ENCODE data around the gene CSKMT.
"Not testable (repeated sequence)": the region's sequence is repeated elsewhere in the genome, so short reads cannot be mapped to it uniquely, and the experiment has no call there.

CSKMT gene

GRCh38 chr11:62654297-62654696, 10.8 kb upstream of the CSKMT start:
- no peak for DNase-seq (ENCODE audit: low read depth in 2 of 2, low spot score in 1 of 2)

GRCh38 chr11:62656796-62657429, 8.2 kb upstream of the CSKMT start:
- no peak for DNase-seq (ENCODE audit: low read depth in 2 of 2, low spot score in 1 of 2)

GRCh38 chr11:62664405-62665074, 572 bp upstream of the CSKMT start:
- DNase-seq (ENCODE audit: low read depth in 2 of 2, low spot score in 1 of 2), result no peak

- DNase-seq (ENCODE audit: low read depth in 2 of 2, low spot score in 1 of 2), result peak in 1 of 2 donors; percentile 64
Observed at GRCh38 chr11:62665599-62666258, 617 bp downstream of the CSKMT start.

GRCh38 chr11:62666259-62666926, 1.3 kb downstream of the CSKMT start:
- no peak for DNase-seq (ENCODE audit: low read depth in 2 of 2, low spot score in 1 of 2)

- no peak for DNase-seq (ENCODE audit: low read depth in 2 of 2, low spot score in 1 of 2)
Observed at GRCh38 chr11:62667460-62667859, 2.3 kb downstream of the CSKMT start.

- no peak for DNase-seq (ENCODE audit: low read depth in 2 of 2, low spot score in 1 of 2)
Observed at GRCh38 chr11:62669420-62670161, 4.5 kb downstream of the CSKMT start.

- DNase-seq (ENCODE audit: low read depth in 2 of 2, low spot score in 1 of 2), result no peak
Observed at GRCh38 chr11:62671236-62671607, 6.1 kb downstream of the CSKMT start.

GRCh38 chr11:62671608-62672389, 6.7 kb downstream of the CSKMT start, which contains the start of the genes LBHD1 and UQCC3:
Gene LBHD1, minus strand, starts transcription at chr11:62672267. Its CDS starts 2,236 bp downstream, at chr11:62670031.
Gene UQCC3, plus strand, starts transcription at chr11:62671673. Its CDS starts 73 bp downstream, at chr11:62671746.
- DNase-seq (ENCODE audit: low read depth in 2 of 2, low spot score in 1 of 2), result peak; percentile 53 to 67

GRCh38 chr11:62673196-62673525, 8.0 kb downstream of the CSKMT start:
- DNase-seq (ENCODE audit: low read depth in 2 of 2, low spot score in 1 of 2), result no peak

- DNase-seq (ENCODE audit: low read depth in 2 of 2, low spot score in 1 of 2), result not testable (repeated sequence)
Observed at GRCh38 chr11:62675415-62675814, 10.3 kb downstream of the CSKMT start.

- no peak for DNase-seq (ENCODE audit: low read depth in 2 of 2, low spot score in 1 of 2)
Observed at GRCh38 chr11:62676698-62677097, 11.6 kb downstream of the CSKMT start.

GRCh38 chr11:62677156-62677555, 12.0 kb downstream of the CSKMT start:
- DNase-seq (ENCODE audit: low read depth in 2 of 2, low spot score in 1 of 2), result no peak

GRCh38 chr11:62677714-62678113, 12.6 kb downstream of the CSKMT start:
- no peak for DNase-seq (ENCODE audit: low read depth in 2 of 2, low spot score in 1 of 2)

- no peak for DNase-seq (ENCODE audit: low read depth in 2 of 2, low spot score in 1 of 2)
Observed at GRCh38 chr11:62678433-62678769, 13.3 kb downstream of the CSKMT start.

GRCh38 chr11:62678770-62679696, 13.9 kb downstream of the CSKMT start, which contains the start of gene UBXN1:
Gene UBXN1, minus strand, starts transcription at chr11:62679073. Its CDS starts 150 bp downstream, at chr11:62678923.
- peak; percentile 75 to 79 for DNase-seq (ENCODE audit: low read depth in 2 of 2, low spot score in 1 of 2)

GRCh38 chr11:62680825-62681240, 15.7 kb downstream of the CSKMT start:
- no peak for DNase-seq (ENCODE audit: low read depth in 2 of 2, low spot score in 1 of 2)

- no peak for DNase-seq (ENCODE audit: low read depth in 2 of 2, low spot score in 1 of 2)
Observed at GRCh38 chr11:62682518-62682917, 17.4 kb downstream of the CSKMT start.

All from stimulated activated CD8-positive, alpha-beta memory T cell treated with anti-CD3 and anti-CD28 coated beads, Interleukin-4, amount 100 ng/mL, for 4 hours (primary cell).